PC-3 (cell line): Measurements from ENCODE around the gene USP9X. TPM values are rescaled to one million over a fixed set of nuclear protein-coding genes. Genes with fewer than 3 reads are reported as not detected.

Experiments used
- ATAC-seq: fragments of 200-7000 bp; cut with Tn5 transposase; 2 replicates; pipeline ENCODE4 v1.9.1; 2020; ENCODE audit warnings: mild to moderate bottlenecking, moderate library complexity
- BruUV-seq: library from RNA; stranded (reverse); fragments of 400-500 nt; replicated peaks from 2 replicates; lab custom pipeline; 2021; lab: Mats Ljungman, UMichigan
- CTCF ChIA-PET: fragments of 300-600 bp; sonication (Branson Sonifier 250); formaldehyde crosslinking; loops from one replicate; lab custom pipeline; 2022; ENCODE audit warnings: antibody characterized with exemption; lab: Charles Lee
- POLR2A ChIA-PET: fragments of 300-600 bp; sonication (Branson Sonifier 250); formaldehyde crosslinking; loops from one replicate; lab custom pipeline; 2022; ENCODE audit warnings: antibody characterized with exemption; ENCODE audit not compliant: unreplicated experiment; lab: Charles Lee
- DNase-seq: peaks from one replicate; pipeline ENCODE4 v3.0.0-alpha.2; 2015
- H2AFZ ChIP-seq: fragments of 300-600 bp; sonication (generic); 2 replicates; pipeline ENCODE4 v1.6.0; 2016; ENCODE audit warnings: antibody characterized with exemption, low read length
- H3F3A ChIP-seq: fragments of 300-600 bp; sonication (generic); one replicate; pipeline ENCODE4 v1.6.0; 2017; ENCODE audit warnings: antibody characterized with exemption, low read length, control low read depth, mild to moderate bottlenecking; ENCODE audit not compliant: unreplicated experiment
- H3K27ac ChIP-seq: fragments of 300-600 bp; sonication (generic); 2 replicates; pipeline ENCODE4 v1.5.1; 2016; ENCODE audit warnings: mild to moderate bottlenecking, low read length
- H3K27me3 ChIP-seq: fragments of 300-600 bp; sonication (generic); 2 replicates; pipeline ENCODE4 v1.6.1; 2016; ENCODE audit warnings: low read length, mixed read lengths
- H3K36me3 ChIP-seq: fragments of 300-600 bp; sonication (generic); 2 replicates; pipeline ENCODE4 v1.6.1; 2016; ENCODE audit warnings: low read depth, mixed run types, low read length, mixed read lengths
- H3K4me1 ChIP-seq: fragments of 300-600 bp; sonication (generic); 2 replicates; pipeline ENCODE4 v1.5.1; 2016; ENCODE audit warnings: low read length; ENCODE audit not compliant: insufficient read depth
- H3K4me2 ChIP-seq: fragments of 300-600 bp; sonication (generic); 2 replicates; pipeline ENCODE4 v1.6.0; 2016; ENCODE audit warnings: low read length
- H3K4me3 ChIP-seq: fragments of 300-600 bp; sonication (generic); 2 replicates; pipeline ENCODE4 v1.5.1; 2016; ENCODE audit warnings: mild to moderate bottlenecking, low read length, mixed read lengths
- H3K79me2 ChIP-seq: fragments of 300-600 bp; sonication (generic); 2 replicates; pipeline ENCODE4 v1.6.1; 2017; ENCODE audit warnings: low read length, mixed read lengths
- H3K9ac ChIP-seq: fragments of 300-600 bp; sonication (generic); 2 replicates; pipeline ENCODE4 v1.6.0; 2016; ENCODE audit warnings: mild to moderate bottlenecking, low read length
- H3K9me2 ChIP-seq: fragments of 300-600 bp; sonication (generic); replicated peaks from 2 replicates; pipeline ENCODE4 v1.6.1; 2016; ENCODE audit warnings: mixed run types, low read length, mixed read lengths
- H3K9me3 ChIP-seq: fragments of 300-600 bp; sonication (generic); 2 replicates; pipeline ENCODE4 v1.6.1; 2016; ENCODE audit warnings: low read length, mixed read lengths
- H4K20me1 ChIP-seq: fragments of 300-600 bp; sonication (generic); 2 replicates; pipeline ENCODE4 v1.6.1; 2016; ENCODE audit warnings: low read length, mixed read lengths
- CTCF ChIP-seq: fragments of 300-600 bp; sonication (generic); conservative IDR thresholded peaks from 2 replicates; pipeline ENCODE4 v1.5.1; 2017; ENCODE audit warnings: antibody characterized with exemption, low read depth, mild to moderate bottlenecking, low read length
- EZH2 ChIP-seq: fragments of 300-600 bp; sonication (generic); IDR thresholded peaks from one replicate; pipeline ENCODE4 v1.6.1; 2017; ENCODE audit warnings: antibody characterized with exemption, mild to moderate bottlenecking, low read length; ENCODE audit not compliant: unreplicated experiment
- EZH2phosphoT487 ChIP-seq: fragments of 300-600 bp; sonication (generic); IDR thresholded peaks from 2 replicates; pipeline ENCODE4 v1.6.1; 2018; ENCODE audit warnings: mild to moderate bottlenecking, antibody characterized with exemption, low read length, borderline replicate concordance
- intact Hi-C: fragments of 100-400 bp; cut with micrococcal nuclease; formaldehyde crosslinking; loops from 2 replicates; pipeline ENCODE4 v1.9.0; 2023
- total RNA-seq: library from RNA; depleted of rRNA; stranded (reverse); fragments of >200 nt; gene quantifications from 2 replicates; pipeline ENCODE4 v1.2.3, GENCODE V29; 2014

The USP9X gene
- total RNA-seq, 1 experiment from 2014 or later: 63.5 TPM

GRCh38 chrX:41122664-41123257, 37.5 kb downstream of the USP9X start:
- CTCF ChIA-PET: no interaction called here
- POLR2A ChIA-PET: no interaction called here
- intact Hi-C loops: no loop called here

GRCh38 chrX:41127477-41128192, 42.4 kb downstream of the USP9X start:
- no peak overlapping the region for H3K4me2 ChIP-seq
- no peaks in the 10 kb centered on the region for H3K27me3 ChIP-seq
- H4K20me1 ChIP-seq: peaks cover 13% of the 10 kb centered on the region; the same call in 1 of the 2 replicates
- no peaks in the 10 kb centered on the region for H3K4me1 ChIP-seq
- no peaks in the 10 kb centered on the region for H3K9me2 ChIP-seq
- BruUV-seq: no TSS peak
- no peak overlapping the region for H3K9ac ChIP-seq
- DNase-seq (no peak), ATAC-seq (no peak)
- H3K27ac ChIP-seq: no peak overlapping the region
- H3K4me3 ChIP-seq: no peak overlapping the region
- peaks cover 58% of the 10 kb centered on the region for H3K79me2 ChIP-seq
- peaks cover 10% of the 10 kb centered on the region for H3K36me3 ChIP-seq
- H2AFZ ChIP-seq: no peak overlapping the region
- CTCF ChIA-PET: no interaction called here
- no peak for TF ChIP-seq EZH2phosphoT487
- TF ChIP-seq CTCF: no peak
- no peak for TF ChIP-seq EZH2
- H3F3A ChIP-seq: no peaks in the 10 kb centered on the region
- intact Hi-C loops: no loop called here
- POLR2A ChIA-PET: no interaction called here
- H3K9me3 ChIP-seq: no peaks in the 10 kb centered on the region

More at GRCh38 chrX:41122664-41123257, 37.5 kb downstream of the USP9X start:
- no peak for TF ChIP-seq EZH2phosphoT487
- no peak for TF ChIP-seq CTCF
- no peak for TF ChIP-seq EZH2
- H3K79me2 ChIP-seq: peaks cover 93% of the 10 kb centered on the region
- no peaks in the 10 kb centered on the region for H3K9me3 ChIP-seq
- H3K9ac ChIP-seq: no peak overlapping the region
- H2AFZ ChIP-seq: no peak overlapping the region
- peaks cover 37% of the 10 kb centered on the region; the same call in 1 of the 2 replicates for H4K20me1 ChIP-seq
- no TSS peak for BruUV-seq
- H3K4me2 ChIP-seq: no peak overlapping the region
- no peak for DNase-seq
- H3F3A ChIP-seq: no peaks in the 10 kb centered on the region
- H3K27ac ChIP-seq: no peak overlapping the region
- H3K4me3 ChIP-seq: no peak overlapping the region
- H3K36me3 ChIP-seq: no peaks in the 10 kb centered on the region
- no peaks in the 10 kb centered on the region for H3K9me2 ChIP-seq
- H3K4me1 ChIP-seq: no peaks in the 10 kb centered on the region
- H3K27me3 ChIP-seq: no peaks in the 10 kb centered on the region
- ATAC-seq: no peak

GRCh38 chrX:41128955-41129354, 43.7 kb downstream of the USP9X start:
- H4K20me1 ChIP-seq: 0 out of 2 replicates have a peak, but pooled peaks cover 9% of the 10 kb centered on the region
- peaks cover 49% of the 10 kb centered on the region for H3K79me2 ChIP-seq
- TF ChIP-seq CTCF (no peak), EZH2phosphoT487 (no peak), EZH2 (no peak)
- no peak overlapping the region for H3K4me2 ChIP-seq
- intact Hi-C loops: no loop called here
- H3K9me2 ChIP-seq: no peaks in the 10 kb centered on the region
- H3F3A ChIP-seq: no peaks in the 10 kb centered on the region
- no peaks in the 10 kb centered on the region for H3K27me3 ChIP-seq
- no peak overlapping the region for H3K9ac ChIP-seq
- ATAC-seq (no peak), DNase-seq (no peak)
- POLR2A ChIA-PET: no interaction called here
- H3K9me3 ChIP-seq: no peaks in the 10 kb centered on the region
- CTCF ChIA-PET: no interaction called here
- BruUV-seq: no TSS peak
- H2AFZ ChIP-seq: no peak overlapping the region
- peaks cover 15% of the 10 kb centered on the region for H3K36me3 ChIP-seq
- H3K4me1 ChIP-seq: no peaks in the 10 kb centered on the region
- H3K4me3 ChIP-seq: no peak overlapping the region
- no peak overlapping the region for H3K27ac ChIP-seq
